GM23338 (cell line): ENCODE measurements around the gene NEK2. TPM values are rescaled to one million over a fixed set of nuclear protein-coding genes. Genes with fewer than 3 reads are reported as not detected.

ENCODE experiments used
- ATAC-seq: fragments of 200-7000 bp; cut with Tn5 transposase; 3 replicates; pipeline ENCODE4 v1.9.1; 2020
- DNase-seq: peaks from one replicate; pipeline ENCODE4 v3.0.0-alpha.2; 2015; ENCODE audit warnings: low spot score
- H2AFZ ChIP-seq: fragments of 200-600 bp; sonication (generic); 2 replicates; pipeline ENCODE4 v1.8.0; 2016; ENCODE audit warnings: antibody characterized with exemption, mild to moderate bottlenecking, moderate library complexity
- H3F3A ChIP-seq: fragments of 200-600 bp; sonication (generic); replicated peaks from 2 replicates; pipeline ENCODE4 v1.8.0; 2017; ENCODE audit warnings: antibody characterized with exemption, mixed run types, low read depth
- H3K27ac ChIP-seq: fragments of 200-600 bp; sonication (generic); 2 replicates; pipeline ENCODE4 v1.6.1; 2016; ENCODE audit warnings: low read depth
- H3K27me3 ChIP-seq: fragments of 200-600 bp; sonication (generic); 2 replicates; pipeline ENCODE4 v1.8.0; 2016; ENCODE audit warnings: mild to moderate bottlenecking, mixed run types, moderate library complexity; ENCODE audit not compliant: insufficient read depth
- H3K36me3 ChIP-seq: fragments of 200-600 bp; sonication (generic); 2 replicates; pipeline ENCODE4 v1.8.0; 2016; ENCODE audit warnings: mild to moderate bottlenecking; ENCODE audit not compliant: insufficient read depth
- H3K4me1 ChIP-seq: fragments of 200-600 bp; sonication (generic); 2 replicates; pipeline ENCODE4 v1.8.0; 2016; ENCODE audit warnings: mild to moderate bottlenecking, moderate library complexity; ENCODE audit not compliant: insufficient read depth
- H3K4me2 ChIP-seq: fragments of 200-600 bp; sonication (generic); 2 replicates; pipeline ENCODE4 v1.7.1; 2017; ENCODE audit warnings: mixed run types
- H3K4me3 ChIP-seq: fragments of 200-600 bp; sonication (generic); 2 replicates; pipeline ENCODE4 v1.6.1; 2016; ENCODE audit warnings: mixed run types
- H3K79me2 ChIP-seq: fragments of 200-600 bp; sonication (generic); replicated peaks from 2 replicates; pipeline ENCODE4 v1.8.0; 2017; ENCODE audit warnings: mild to moderate bottlenecking; ENCODE audit not compliant: insufficient read depth
- H3K9me2 ChIP-seq: fragments of 200-600 bp; sonication (generic); 2 replicates; pipeline ENCODE4 v1.8.0; 2017; ENCODE audit not compliant: insufficient read depth
- H4K20me1 ChIP-seq: fragments of 200-600 bp; sonication (generic); replicated peaks from 2 replicates; pipeline ENCODE4 v1.8.0; 2017; ENCODE audit warnings: mild to moderate bottlenecking; ENCODE audit not compliant: insufficient read depth
- H3K27ac Mint-ChIP-seq: 2 replicates; pipeline ENCODE4 v1.8.0; 2020; ENCODE audit warnings: inconsistent platforms, mild to moderate bottlenecking, moderate library complexity, mixed read lengths
- H3K27me3 Mint-ChIP-seq: 3 replicates; pipeline ENCODE4 v1.8.0; 2022; ENCODE audit warnings: low read depth, mild to moderate bottlenecking, moderate library complexity, mixed read lengths, inconsistent platforms; ENCODE audit not compliant: insufficient read depth, poor library complexity
- H3K36me3 Mint-ChIP-seq: 3 replicates; pipeline ENCODE4 v1.8.0; 2021; ENCODE audit warnings: low read depth, mild to moderate bottlenecking, inconsistent platforms, moderate library complexity, mixed read lengths
- H3K4me1 Mint-ChIP-seq: 3 replicates; pipeline ENCODE4 v1.8.0; 2020; ENCODE audit warnings: mild to moderate bottlenecking, inconsistent platforms, mixed read lengths
- H3K4me3 Mint-ChIP-seq: 3 replicates; pipeline ENCODE4 v1.8.0; 2021; ENCODE audit warnings: moderate library complexity, mild to moderate bottlenecking, inconsistent platforms, mixed read lengths
- H3K9me3 Mint-ChIP-seq: 3 replicates; pipeline ENCODE4 v1.8.0; 2020; ENCODE audit warnings: moderate library complexity, mild to moderate bottlenecking, inconsistent platforms, mixed read lengths
- CREB1 ChIP-seq: fragments of 250-450 bp; sonication (Bioruptor Pico); IDR thresholded peaks from 2 replicates; pipeline ENCODE4 v1.5.0; 2020; ENCODE audit warnings: low read depth, mild to moderate bottlenecking, moderate library complexity
- EZH2 ChIP-seq: fragments of 200-600 bp; sonication (generic); IDR thresholded peaks from one replicate; pipeline ENCODE4 v1.8.0; 2017; ENCODE audit warnings: antibody characterized with exemption, mild to moderate bottlenecking, low read depth; ENCODE audit not compliant: unreplicated experiment
- EZH2phosphoT487 ChIP-seq: fragments of 200-600 bp; sonication (generic); IDR thresholded peaks from one replicate; pipeline ENCODE4 v1.8.1; 2018; ENCODE audit warnings: antibody characterized with exemption; ENCODE audit not compliant: unreplicated experiment
- JUNB ChIP-seq: IDR thresholded peaks from one replicate; pipeline ENCODE4 v1.6.1; 2016; ENCODE audit warnings: antibody characterized with exemption; ENCODE audit not compliant: unreplicated experiment
- NANOG ChIP-seq: IDR thresholded peaks from 2 replicates; pipeline ENCODE4 v1.6.1; 2016; ENCODE audit warnings: antibody characterized with exemption, borderline replicate concordance
- POLR2AphosphoS5 ChIP-seq: IDR thresholded peaks from 2 replicates; pipeline ENCODE4 v1.6.1; 2016; ENCODE audit warnings: antibody characterized with exemption, low read depth
- STAT1 ChIP-seq: IDR thresholded peaks from one replicate; pipeline ENCODE4 v1.6.1; 2016; ENCODE audit warnings: antibody characterized with exemption; ENCODE audit not compliant: unreplicated experiment
- ZNF114 ChIP-seq: fragments of 250-450 bp; sonication (Bioruptor Pico); IDR thresholded peaks from 2 replicates; pipeline ENCODE4 v1.5.0; 2020; ENCODE audit warnings: mild to moderate bottlenecking, moderate library complexity
- ZNF331 ChIP-seq: fragments of 250-450 bp; sonication (Bioruptor Pico); IDR thresholded peaks from 2 replicates; pipeline ENCODE4 v1.5.0; 2020; ENCODE audit warnings: low read depth, mild to moderate bottlenecking, moderate library complexity
- polyA plus RNA-seq: library from polyadenylated mRNA; unstranded; fragments of >200 nt; fragmentation: Nextera tagmentation; extraction: Ambion mirVana; gene quantifications from 2 replicates; pipeline ENCODE4 v1.2.1, GENCODE V29; 2016
- total RNA-seq: library from RNA; depleted of rRNA; stranded (reverse); fragments of >200 nt; shearing (Covaris generic); gene quantifications from 2 replicates; pipeline ENCODE4 v1.2.3, GENCODE V29; 2014
- TF ChIP-seq, protein P1 (sequence below), 2 experiments: fragments of 200-600 bp in 1 of 2; sonication (generic) in 1 of 2; conservative IDR thresholded peaks; 2 replicates each; pipeline versions ENCODE4 v1.5.1 to v1.6.1; 2016 to 2017; ENCODE audit warnings: antibody characterized with exemption in 2 of 2, low read depth in 2 of 2, mild to moderate bottlenecking in 2 of 2, moderate library complexity in 1 of 2
- TF ChIP-seq, protein P2 (sequence below): IDR thresholded peaks from one replicate; pipeline ENCODE4 v1.6.1; 2018; ENCODE audit warnings: antibody characterized with exemption; ENCODE audit not compliant: unreplicated experiment
- TF ChIP-seq, protein P3 (sequence below): IDR thresholded peaks from 2 replicates; pipeline ENCODE4 v1.6.1; 2016; ENCODE audit warnings: antibody characterized with exemption

NEK2 gene
- total and polyA plus RNA-seq, 2 experiments from 2014 or later = 17.0 to 24.9 TPM

DNA sequence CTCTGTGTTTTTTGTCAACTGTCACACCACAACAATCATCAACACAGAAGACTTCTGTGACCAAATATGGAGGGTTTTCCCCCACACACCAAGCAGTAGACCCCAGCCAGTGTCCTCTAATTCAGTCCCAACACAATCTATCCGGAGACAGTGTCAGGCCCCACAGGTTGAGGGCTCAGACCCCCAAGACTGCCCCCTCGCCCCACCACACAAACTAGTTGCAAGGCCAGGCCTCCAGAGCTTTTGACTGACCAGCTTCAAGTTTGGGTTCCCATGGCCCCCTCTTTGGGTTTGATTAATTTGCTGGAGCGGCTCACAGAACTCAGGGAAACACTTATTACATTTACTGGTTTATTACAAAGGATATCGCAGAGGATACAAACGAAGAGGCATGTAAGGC is 37.2 kb downstream of the NEK2 start:
- no peaks in the 10 kb centered on the region for H4K20me1 ChIP-seq
- no peak for DNase-seq
- H3K4me1 Mint-ChIP-seq = peaks cover 7% of the 10 kb centered on the region; the same call in 2 of the 3 replicates
- H3F3A ChIP-seq = no peaks in the 10 kb centered on the region
- no peak overlapping the region for H3K4me2 ChIP-seq
- no peak for ATAC-seq
- TF ChIP-seq NANOG (no peak), JUNB (no peak)
- no peaks in the 10 kb centered on the region for H3K9me2 ChIP-seq
- no peaks in the 10 kb centered on the region for H3K79me2 ChIP-seq
- H3K36me3 ChIP-seq = no peaks in the 10 kb centered on the region
- H3K27me3 Mint-ChIP-seq = no peaks in the 10 kb centered on the region
- no peak overlapping the region for H3K27ac ChIP-seq
- H3K27me3 ChIP-seq = no peaks in the 10 kb centered on the region
- no peak overlapping the region for H3K4me3 ChIP-seq
- no peaks in the 10 kb centered on the region for H3K36me3 Mint-ChIP-seq
- no peak overlapping the region for H3K4me3 Mint-ChIP-seq
- no peaks in the 10 kb centered on the region for H3K4me1 ChIP-seq
- H2AFZ ChIP-seq = no peak overlapping the region
- no peak overlapping the region for H3K27ac Mint-ChIP-seq
- no peaks in the 10 kb centered on the region for H3K9me3 Mint-ChIP-seq

DNA sequence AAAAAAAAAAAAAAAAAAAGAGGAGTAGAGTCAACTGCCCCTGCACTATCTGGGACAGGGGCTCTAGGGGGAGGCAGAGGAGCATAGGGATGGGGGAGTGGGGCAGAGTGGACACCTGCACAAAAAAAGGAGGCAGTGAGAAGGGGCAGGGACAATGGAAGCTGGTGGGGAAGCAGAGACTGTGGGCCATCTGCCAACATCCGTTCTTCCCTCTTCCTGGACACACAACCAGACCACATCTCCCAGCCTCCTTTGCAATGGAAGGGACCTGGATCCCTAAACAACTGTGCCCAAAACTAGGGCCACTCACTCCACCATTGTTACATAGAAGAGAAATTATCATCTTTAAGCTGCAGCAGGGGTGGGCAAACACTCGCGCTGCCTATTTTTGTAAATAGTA is 38.4 kb downstream of the NEK2 start:
- Histone ChIP-seq H3K27ac (no peak overlapping the region), H3K4me2 (no peak overlapping the region), H3K27me3 (no peaks in the 10 kb centered on the region), H3K79me2 (no peaks in the 10 kb centered on the region), H2AFZ (no peak overlapping the region), H3F3A (no peaks in the 10 kb centered on the region), H3K4me1 (no peaks in the 10 kb centered on the region), H3K36me3 (no peaks in the 10 kb centered on the region), H4K20me1 (no peaks in the 10 kb centered on the region), H3K9me2 (no peaks in the 10 kb centered on the region), H3K4me3 (no peak overlapping the region)
- Mint-ChIP-seq H3K36me3 (no peaks in the 10 kb centered on the region), H3K9me3 (no peaks in the 10 kb centered on the region), H3K4me1 (peaks cover 7% of the 10 kb centered on the region; the same call in 2 of the 3 replicates), H3K27ac (no peak overlapping the region), H3K27me3 (no peaks in the 10 kb centered on the region), H3K4me3 (no peak overlapping the region)
- ATAC-seq (no peak), DNase-seq (no peak)
- TF ChIP-seq STAT1 (no peak), JUNB (no peak), ZNF114 (no peak), ZNF331 (CRISPR knock-in tag) (no peak), NANOG (no peak), CREB1 (CRISPR knock-in tag) (no peak), EZH2 (no peak), EZH2phosphoT487 (no peak), POLR2AphosphoS5 (no peak)
- TF ChIP-seq, protein P1, sequence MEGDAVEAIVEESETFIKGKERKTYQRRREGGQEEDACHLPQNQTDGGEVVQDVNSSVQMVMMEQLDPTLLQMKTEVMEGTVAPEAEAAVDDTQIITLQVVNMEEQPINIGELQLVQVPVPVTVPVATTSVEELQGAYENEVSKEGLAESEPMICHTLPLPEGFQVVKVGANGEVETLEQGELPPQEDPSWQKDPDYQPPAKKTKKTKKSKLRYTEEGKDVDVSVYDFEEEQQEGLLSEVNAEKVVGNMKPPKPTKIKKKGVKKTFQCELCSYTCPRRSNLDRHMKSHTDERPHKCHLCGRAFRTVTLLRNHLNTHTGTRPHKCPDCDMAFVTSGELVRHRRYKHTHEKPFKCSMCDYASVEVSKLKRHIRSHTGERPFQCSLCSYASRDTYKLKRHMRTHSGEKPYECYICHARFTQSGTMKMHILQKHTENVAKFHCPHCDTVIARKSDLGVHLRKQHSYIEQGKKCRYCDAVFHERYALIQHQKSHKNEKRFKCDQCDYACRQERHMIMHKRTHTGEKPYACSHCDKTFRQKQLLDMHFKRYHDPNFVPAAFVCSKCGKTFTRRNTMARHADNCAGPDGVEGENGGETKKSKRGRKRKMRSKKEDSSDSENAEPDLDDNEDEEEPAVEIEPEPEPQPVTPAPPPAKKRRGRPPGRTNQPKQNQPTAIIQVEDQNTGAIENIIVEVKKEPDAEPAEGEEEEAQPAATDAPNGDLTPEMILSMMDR (conservative IDR thresholded peaks at IDR 0.05; ENCODE audit: low read depth in 2 of 2) = no peak
- TF ChIP-seq, protein P2, sequence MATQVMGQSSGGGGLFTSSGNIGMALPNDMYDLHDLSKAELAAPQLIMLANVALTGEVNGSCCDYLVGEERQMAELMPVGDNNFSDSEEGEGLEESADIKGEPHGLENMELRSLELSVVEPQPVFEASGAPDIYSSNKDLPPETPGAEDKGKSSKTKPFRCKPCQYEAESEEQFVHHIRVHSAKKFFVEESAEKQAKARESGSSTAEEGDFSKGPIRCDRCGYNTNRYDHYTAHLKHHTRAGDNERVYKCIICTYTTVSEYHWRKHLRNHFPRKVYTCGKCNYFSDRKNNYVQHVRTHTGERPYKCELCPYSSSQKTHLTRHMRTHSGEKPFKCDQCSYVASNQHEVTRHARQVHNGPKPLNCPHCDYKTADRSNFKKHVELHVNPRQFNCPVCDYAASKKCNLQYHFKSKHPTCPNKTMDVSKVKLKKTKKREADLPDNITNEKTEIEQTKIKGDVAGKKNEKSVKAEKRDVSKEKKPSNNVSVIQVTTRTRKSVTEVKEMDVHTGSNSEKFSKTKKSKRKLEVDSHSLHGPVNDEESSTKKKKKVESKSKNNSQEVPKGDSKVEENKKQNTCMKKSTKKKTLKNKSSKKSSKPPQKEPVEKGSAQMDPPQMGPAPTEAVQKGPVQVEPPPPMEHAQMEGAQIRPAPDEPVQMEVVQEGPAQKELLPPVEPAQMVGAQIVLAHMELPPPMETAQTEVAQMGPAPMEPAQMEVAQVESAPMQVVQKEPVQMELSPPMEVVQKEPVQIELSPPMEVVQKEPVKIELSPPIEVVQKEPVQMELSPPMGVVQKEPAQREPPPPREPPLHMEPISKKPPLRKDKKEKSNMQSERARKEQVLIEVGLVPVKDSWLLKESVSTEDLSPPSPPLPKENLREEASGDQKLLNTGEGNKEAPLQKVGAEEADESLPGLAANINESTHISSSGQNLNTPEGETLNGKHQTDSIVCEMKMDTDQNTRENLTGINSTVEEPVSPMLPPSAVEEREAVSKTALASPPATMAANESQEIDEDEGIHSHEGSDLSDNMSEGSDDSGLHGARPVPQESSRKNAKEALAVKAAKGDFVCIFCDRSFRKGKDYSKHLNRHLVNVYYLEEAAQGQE = no peak
- TF ChIP-seq, protein P3, sequence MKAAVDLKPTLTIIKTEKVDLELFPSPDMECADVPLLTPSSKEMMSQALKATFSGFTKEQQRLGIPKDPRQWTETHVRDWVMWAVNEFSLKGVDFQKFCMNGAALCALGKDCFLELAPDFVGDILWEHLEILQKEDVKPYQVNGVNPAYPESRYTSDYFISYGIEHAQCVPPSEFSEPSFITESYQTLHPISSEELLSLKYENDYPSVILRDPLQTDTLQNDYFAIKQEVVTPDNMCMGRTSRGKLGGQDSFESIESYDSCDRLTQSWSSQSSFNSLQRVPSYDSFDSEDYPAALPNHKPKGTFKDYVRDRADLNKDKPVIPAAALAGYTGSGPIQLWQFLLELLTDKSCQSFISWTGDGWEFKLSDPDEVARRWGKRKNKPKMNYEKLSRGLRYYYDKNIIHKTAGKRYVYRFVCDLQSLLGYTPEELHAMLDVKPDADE = no peak
